H1 (cell line): Measurements from ENCODE around the gene PLEKHG2. TPM values are rescaled to one million over a fixed set of nuclear protein-coding genes. Genes with fewer than 3 reads are reported as not detected.

ENCODE experiments used
- CTCF ChIA-PET: fragments of 300-600 bp; sonication (Branson Sonifier 250); formaldehyde crosslinking; loops from one replicate; lab custom pipeline; 2021; ENCODE audit not compliant: partially characterized antibody; lab: Charles Lee
- POLR2A ChIA-PET: fragments of 300-600 bp; sonication (Branson Sonifier 250); formaldehyde crosslinking; loops from one replicate; lab custom pipeline; 2021; ENCODE audit warnings: inconsistent platforms; ENCODE audit not compliant: partially characterized antibody; lab: Charles Lee
- DNase-seq, 2 experiments: peaks; one replicate each; pipeline versions ENCODE4 v3.0.0 to v3.0.0-alpha.2; 2010 to 2022; ENCODE audit warnings: low spot score in 2 of 2, low read depth in 1 of 2, mixed read lengths in 1 of 2
- FAIRE-seq: peaks from 2 replicates; lab custom pipeline; 2011; peaks lifted over from hg19 to GRCh38; lab: Jason Lieb, UNC
- H2AFZ ChIP-seq: 2 replicates; pipeline ENCODE4 v1.8.1; 2012; ENCODE audit warnings: low read length, inconsistent platforms
- H2AK5ac ChIP-seq: 2 replicates; pipeline ENCODE4 v1.6.1; 2013; ENCODE audit warnings: low read depth, low read length
- H2BK120ac ChIP-seq: replicated peaks from 2 replicates; pipeline ENCODE3; 2013; ENCODE audit warnings: low read depth, low read length, inconsistent platforms
- H2BK12ac ChIP-seq: 2 replicates; pipeline ENCODE4 v1.6.1; 2013; ENCODE audit warnings: low read depth, low read length
- H2BK15ac ChIP-seq: 2 replicates; pipeline ENCODE4 v1.6.1; 2013; ENCODE audit warnings: low read length
- H2BK20ac ChIP-seq: 2 replicates; pipeline ENCODE4 v1.6.1; 2013; ENCODE audit warnings: low read length
- H2BK5ac ChIP-seq: 2 replicates; pipeline ENCODE4 v1.6.1; 2013; ENCODE audit warnings: low read depth, low read length
- H3K14ac ChIP-seq: 2 replicates; pipeline ENCODE4 v1.6.1; 2013; ENCODE audit warnings: inconsistent platforms; ENCODE audit not compliant: insufficient read length
- H3K18ac ChIP-seq: 2 replicates; pipeline ENCODE4 v1.6.1; 2013; ENCODE audit warnings: low read length; ENCODE audit errors: extremely low read depth
- H3K23ac ChIP-seq: 2 replicates; pipeline ENCODE4 v1.6.1; 2013; ENCODE audit warnings: inconsistent platforms; ENCODE audit not compliant: insufficient read length
- H3K23me2 ChIP-seq: 2 replicates; pipeline ENCODE4 v1.6.1; 2013; ENCODE audit warnings: low read depth, low read length
- H3K27ac ChIP-seq: 2 replicates; pipeline ENCODE4 v1.6.1; 2011; ENCODE audit warnings: low read depth, low read length, inconsistent platforms
- H3K27me3 ChIP-seq, 4 experiments: replicated peaks in 1 of 4; 1 replicate in 1 of 4; 2 replicates in 3 of 4; pipeline versions ENCODE4 v1.6.1 to v1.8.1; 2011 to 2013; ENCODE audit warnings: low read length in 3 of 4, mild to moderate bottlenecking in 3 of 4, inconsistent platforms in 2 of 4, mixed read lengths in 2 of 4, moderate library complexity in 1 of 4; ENCODE audit not compliant: control insufficient read depth in 3 of 4, insufficient read depth in 3 of 4; ENCODE audit errors: extremely low read depth in 1 of 4
- H3K36me3 ChIP-seq, 4 experiments: 2 replicates each; pipeline versions ENCODE4 v1.6.1 to v1.8.1; 2011 to 2013; ENCODE audit warnings: mild to moderate bottlenecking in 4 of 4, low read length in 3 of 4, moderate library complexity in 2 of 4, control low read depth in 1 of 4, inconsistent platforms in 1 of 4; ENCODE audit not compliant: insufficient read depth in 4 of 4, control insufficient read depth in 2 of 4
- H3K4ac ChIP-seq: replicated peaks from 2 replicates; pipeline ENCODE3; 2013; ENCODE audit warnings: low read length, low read depth, mixed read lengths, inconsistent platforms; ENCODE audit not compliant: insufficient read length
- H3K4me1 ChIP-seq, 4 experiments: replicated peaks in 1 of 4; 1 replicate in 1 of 4; 2 replicates in 3 of 4; pipeline versions ENCODE4 v1.6.1 to v1.8.1; 2011 to 2013; ENCODE audit warnings: low read length in 3 of 4, inconsistent platforms in 2 of 4, mixed read lengths in 1 of 4; ENCODE audit not compliant: insufficient read depth in 4 of 4, control insufficient read depth in 3 of 4
- H3K4me2 ChIP-seq, 2 experiments: 2 replicates each; pipeline versions ENCODE4 v1.6.1 to v1.8.1; 2011 to 2013; ENCODE audit warnings: low read depth in 2 of 2, low read length in 2 of 2, control low read depth in 1 of 2, inconsistent platforms in 1 of 2, mild to moderate bottlenecking in 1 of 2; ENCODE audit not compliant: insufficient read depth in 1 of 2
- H3K4me3 ChIP-seq, 4 experiments: fragments of 200-600, 300-600 bp in 1 of 4; sonication (generic), shearing (Covaris generic), sonication (Bioruptor Twin) in 1 of 4; 2 replicates each; pipeline versions ENCODE4 v1.5.1 to v1.8.1; 2011 to 2016; ENCODE audit warnings: low read length in 4 of 4, low read depth in 3 of 4, control low read depth in 2 of 4, inconsistent platforms in 2 of 4, mild to moderate bottlenecking in 2 of 4, mixed read lengths in 1 of 4, moderate library complexity in 1 of 4; ENCODE audit not compliant: insufficient read depth in 2 of 4; ENCODE audit errors: extremely low read depth in 1 of 4
- H3K56ac ChIP-seq: replicated peaks from 2 replicates; pipeline ENCODE3; 2013; ENCODE audit warnings: low read depth, mild to moderate bottlenecking, mixed read lengths, low read length, inconsistent platforms; ENCODE audit not compliant: insufficient read length
- H3K79me1 ChIP-seq: 2 replicates; pipeline ENCODE4 v1.6.1; 2013; ENCODE audit warnings: low read depth, low read length, control low read depth
- H3K79me2 ChIP-seq, 2 experiments: 2 replicates each; pipeline versions ENCODE4 v1.6.1 to v1.8.1; 2012 to 2013; ENCODE audit warnings: low read length in 2 of 2, mild to moderate bottlenecking in 2 of 2, inconsistent platforms in 1 of 2; ENCODE audit not compliant: insufficient read depth in 2 of 2, control insufficient read depth in 1 of 2
- H3K9ac ChIP-seq, 4 experiments: replicated peaks in 1 of 4; 1 replicate in 1 of 4; 2 replicates in 3 of 4; pipeline versions ENCODE4 v1.6.1 to v1.8.1; 2011 to 2013; ENCODE audit warnings: low read depth in 3 of 4, low read length in 3 of 4, control low read depth in 2 of 4, mild to moderate bottlenecking in 2 of 4, moderate library complexity in 2 of 4, inconsistent platforms in 1 of 4; ENCODE audit errors: extremely low read depth in 1 of 4
- H3K9me3 ChIP-seq, 2 experiments: 2 replicates each; pipeline versions ENCODE4 v1.6.1 to v1.8.1; 2012 to 2013; ENCODE audit warnings: mild to moderate bottlenecking in 2 of 2, moderate library complexity in 2 of 2, control low read depth in 1 of 2, inconsistent platforms in 1 of 2, low read depth in 1 of 2, low read length in 1 of 2, mixed read lengths in 1 of 2; ENCODE audit not compliant: insufficient read depth in 2 of 2
- H4K20me1 ChIP-seq, 2 experiments: replicated peaks in 1 of 2; 2 replicates each; pipeline versions ENCODE3 to v1.8.1; 2011 to 2013; ENCODE audit warnings: inconsistent platforms in 2 of 2, low read length in 2 of 2, mild to moderate bottlenecking in 1 of 2; ENCODE audit not compliant: insufficient read depth in 2 of 2, control insufficient read depth in 1 of 2
- H4K5ac ChIP-seq: 2 replicates; pipeline ENCODE4 v1.6.1; 2013; ENCODE audit warnings: low read length, low read depth, mixed read lengths, inconsistent platforms; ENCODE audit not compliant: insufficient read length
- H4K8ac ChIP-seq: 2 replicates; pipeline ENCODE4 v1.8.0; 2013; ENCODE audit warnings: mild to moderate bottlenecking, moderate library complexity, low read length, inconsistent platforms; ENCODE audit not compliant: insufficient read depth; ENCODE audit errors: extremely low read depth
- H4K91ac ChIP-seq: replicated peaks from 2 replicates; pipeline ENCODE3; 2013; ENCODE audit warnings: low read length, mixed read lengths, inconsistent platforms; ENCODE audit not compliant: insufficient read length
- BCL11A ChIP-seq, 2 experiments: IDR thresholded peaks; one replicate each; pipeline ENCODE4 v1.6.1; 2011; ENCODE audit warnings: low read depth in 2 of 2, low read length in 2 of 2, mild to moderate bottlenecking in 2 of 2
- CBX8 ChIP-seq: fragments of 300-800, 300-1000 bp; sonication (generic); IDR thresholded peaks from 2 replicates; pipeline ENCODE4 v1.7.1; 2016; ENCODE audit warnings: low read depth, low read length, borderline replicate concordance
- CHD1 ChIP-seq: IDR thresholded peaks from 2 replicates; pipeline ENCODE4 v1.6.1; 2012; ENCODE audit warnings: low read depth, low read length, improper control_type of control experiment
- EP300 ChIP-seq, 2 experiments: IDR thresholded peaks; 1 replicate in 1 of 2; 2 replicates in 1 of 2; pipeline ENCODE4 v1.6.1; 2011 to 2012; ENCODE audit warnings: low read depth in 2 of 2, low read length in 2 of 2, mild to moderate bottlenecking in 2 of 2, borderline replicate concordance in 1 of 2, inconsistent platforms in 1 of 2, moderate library complexity in 1 of 2
- GABPA ChIP-seq: IDR thresholded peaks from 2 replicates; pipeline ENCODE4 v1.6.1; 2011; ENCODE audit warnings: mild to moderate bottlenecking, low read length, moderate library complexity, borderline replicate concordance; ENCODE audit not compliant: insufficient read depth
- KDM1A ChIP-seq: fragments of 200-600, 300-600 bp; sonication (generic); IDR thresholded peaks from 2 replicates; pipeline ENCODE4 v1.7.1; 2016; ENCODE audit warnings: mild to moderate bottlenecking, low read length, borderline replicate concordance
- MAX ChIP-seq: IDR thresholded peaks from 2 replicates; pipeline ENCODE4 v1.6.1; 2012; ENCODE audit warnings: inconsistent platforms
- PHF8 ChIP-seq: fragments of 200-600 bp; sonication (generic); conservative IDR thresholded peaks from 2 replicates; pipeline ENCODE4 v1.7.1; 2012; ENCODE audit warnings: low read depth, mild to moderate bottlenecking, inconsistent platforms, low read length, moderate library complexity
- RBBP5 ChIP-seq: IDR thresholded peaks from 2 replicates; pipeline ENCODE4 v1.7.1; 2012; ENCODE audit warnings: low read depth, mild to moderate bottlenecking, inconsistent platforms, low read length, moderate library complexity, borderline replicate concordance
- TBP ChIP-seq: IDR thresholded peaks from 2 replicates; pipeline ENCODE4 v1.6.1; 2011; ENCODE audit warnings: low read depth, low read length, improper control_type of control experiment
- WGBS, 2 experiments: shearing (Covaris generic) in 1 of 2; methylation state at CpG; one replicate each; pipeline versions ENCODE4 v1.1.6 to v1.1.7; 2013 to 2015; ENCODE audit warnings: low lambda C conversion rate in 2 of 2, mixed read lengths in 2 of 2, inconsistent platforms in 1 of 2, low coverage in 1 of 2, missing lambda C conversion rate in 1 of 2; ENCODE audit not compliant: insufficient replicate concordance in 2 of 2, insufficient coverage in 1 of 2, insufficient read length in 1 of 2; ENCODE audit errors: extremely low coverage in 1 of 2, missing lambda C conversion rate in 1 of 2; 5-methylcytosine and 5-hydroxymethylcytosine counted together
- polyA plus RNA-seq, 7 experiments: library from polyadenylated mRNA; depleted of rRNA in 3 of 7; stranded (reverse) in 5 of 7; unstranded in 2 of 7; fragments of >200 nt in 5 of 7; fragments of 200-250 nt in 2 of 7; gene quantifications; 1 replicate in 5 of 7; 2 replicates in 1 of 7; 4 replicates in 1 of 7; pipeline versions ENCODE4 v1.2.1 to v1.2.3, GENCODE V29; 2011 to 2013; ENCODE audit warnings: missing spikeins in 2 of 7, mixed read lengths in 2 of 7
- total RNA-seq: library from RNA; stranded (reverse); fragmentation: NEBNext Ultra II Directional; extraction: Animal tissue kit (Norgen Biotek cat#: 25700); gene quantifications from 2 replicates; pipeline ENCODE4 v1.2.1, GENCODE V29; 2021

PLEKHG2 gene
- total and polyA plus RNA-seq, 2 of the 8 experiments (the other 6 are each of a cell fraction or from before 2014, with no cell fraction given), result 16.9 to 65.7 TPM

- H3K23ac ChIP-seq, result no peak overlapping the region
- no peak overlapping the region for H3K56ac ChIP-seq
- peaks cover 2% of the 10 kb centered on the region for H3K23me2 ChIP-seq
- H4K5ac ChIP-seq, result no peak overlapping the region
- WGBS, 2 experiments, result 88% methylated on average over 25 of the region's 25 CpGs; no CpG with 5 or more reads in 1 of the 2 experiments
- CTCF ChIA-PET, result interaction anchor here (0.6 kb wide), 2 partner anchors 26 to 588 kb away, joined by 3 to 4 read pairs; no protein-coding TSS in a partner anchor
- POLR2A ChIA-PET, result interaction anchor here (0.6 to 47.8 kb wide), 6 partner anchors 7 to 132 kb away, joined by 3 to 1154 read pairs (median 92); partner anchors contain the start of genes PLEKHG2, RPS16, SUPT5H and ZFP36
- peaks cover 2 to 18% of the 10 kb centered on the region in 2 experiments for H4K20me1 ChIP-seq
- no peak overlapping the region; a peak in 1 of 7 replicates for H3K9ac ChIP-seq
- peaks cover 21 to 30% (median 25%) of the 10 kb centered on the region in 4 experiments for H3K36me3 ChIP-seq
- peak overlapping the region; percentile 19; the same call in 1 of the 2 replicates for H3K18ac ChIP-seq
- H2AFZ ChIP-seq, result no peak overlapping the region
- 0 out of 2 replicates have a peak overlapping the region, but pooled peaks have one; percentile 55 for H2BK15ac ChIP-seq
- H2BK12ac ChIP-seq, result peak overlapping the region; percentile 1
- H2BK5ac ChIP-seq, result peak overlapping the region; percentile 86
- peak overlapping the region; percentile 82; the same call in 1 of the 2 replicates for H2BK20ac ChIP-seq
- peak overlapping the region; percentile 35 for H4K91ac ChIP-seq
- H4K8ac ChIP-seq, result peak overlapping the region; percentile 87
- peak overlapping the region; percentile 2; the same call in 1 of the 2 replicates for H2AK5ac ChIP-seq
- peaks cover 5 to 23% (median 13%) of the 10 kb centered on the region in 4 experiments for H3K4me1 ChIP-seq
- H3K9me3 ChIP-seq, result no peaks in the 10 kb centered on the region
- H3K27me3 ChIP-seq, result no peaks in the 10 kb centered on the region; a peak in 1 of 7 replicates
- peak overlapping the region; percentile 50 for H3K27ac ChIP-seq
- FAIRE-seq, result no peak
- peaks cover 7 to 20% of the 10 kb centered on the region in 2 experiments; a peak in 3 of 4 replicates for H3K79me2 ChIP-seq
- H3K14ac ChIP-seq, result no peak overlapping the region
- no peak overlapping the region for H3K4ac ChIP-seq
- DNase-seq, result peak in 1 of 2 experiments; percentile 60
- H3K79me1 ChIP-seq, result peaks cover 8% of the 10 kb centered on the region
- H3K4me3 ChIP-seq, result no peak overlapping the region
- no peak overlapping the region for H3K4me2 ChIP-seq
- H2BK120ac ChIP-seq, result no peak overlapping the region
- no peak for TF ChIP-seq BCL11A (IDR thresholded peaks at IDR 0.05; ENCODE audit: low read depth in 2 of 2, low read length in 2 of 2)
- no peak for TF ChIP-seq PHF8
- no peak for TF ChIP-seq KDM1A
- TF ChIP-seq TBP, result no peak
- TF ChIP-seq MAX, result peak; percentile 80
- TF ChIP-seq EP300 (IDR thresholded peaks at IDR 0.05; ENCODE audit: borderline replicate concordance in 1 of 2, low read depth in 2 of 2, low read length in 2 of 2), result no peak
- no peak for TF ChIP-seq CBX8
- TF ChIP-seq RBBP5, result no peak
- no peak for TF ChIP-seq CHD1
- TF ChIP-seq GABPA, result no peak
Measured at GRCh38 chr19:39430675-39431593, 18.5 kb downstream of the PLEKHG2 start.
